ENCODE results near the gene ZNF879.

ZNF879 gene

DNA sequence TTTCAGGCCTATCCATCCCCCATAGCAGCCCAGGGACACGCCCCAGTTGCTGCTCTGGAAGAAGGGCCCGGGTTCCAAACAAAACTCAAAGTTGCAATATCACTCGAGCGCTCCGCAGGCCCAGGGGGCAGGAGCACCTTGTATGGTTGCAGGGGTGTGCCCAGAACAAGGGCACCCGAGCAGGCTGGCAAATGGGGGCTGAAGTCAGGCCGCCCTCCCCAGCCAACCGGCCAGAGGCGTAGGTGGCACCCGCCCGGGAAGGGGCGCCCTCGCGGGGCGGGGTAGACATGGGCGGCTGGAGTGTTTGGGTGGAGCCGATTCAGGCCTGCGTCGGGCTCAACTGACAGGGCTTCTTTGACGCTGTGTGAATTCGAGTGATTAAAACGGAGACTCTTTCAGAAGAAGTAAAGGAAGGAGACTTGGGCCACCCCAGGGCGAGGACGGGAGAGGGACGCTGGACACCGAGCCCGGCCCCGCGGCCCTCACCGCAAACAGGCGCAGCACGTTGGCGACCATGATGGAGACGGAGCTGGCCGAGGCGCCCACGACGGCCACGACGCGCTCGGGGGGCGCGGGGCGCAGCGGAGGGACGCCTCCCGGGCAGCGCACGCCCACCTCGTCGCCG lies 29.5 kb upstream of the ZNF879 start:
- POLR2A ChIA-PET = no interaction called here
- CTCF ChIA-PET = no interaction called here

GRCh38 chr5:178994580-178995340 lies 28.8 kb upstream of the ZNF879 start, which contains the start of gene GRM6:
Gene GRM6, minus strand, starts transcription at chr5:178995320. Its CDS starts 376 bp downstream, at chr5:178994944.
- CTCF ChIA-PET = no interaction called here
- TF ChIP-seq CTCF (IDR thresholded peaks at IDR 0.05; ENCODE audit: control extremely low read depth, extremely low read depth, low read depth, missing control alignments) = no peak
- DNase-seq (ENCODE audit: extremely low spot score) = no peak
- POLR2A ChIA-PET = no interaction called here

More for the DNA sequence above, 29.5 kb upstream of the ZNF879 start:
- no peak for TF ChIP-seq CTCF (IDR thresholded peaks at IDR 0.05; ENCODE audit: control extremely low read depth, extremely low read depth, low read depth, missing control alignments)
- no peak for DNase-seq (ENCODE audit: extremely low spot score)

DNA sequence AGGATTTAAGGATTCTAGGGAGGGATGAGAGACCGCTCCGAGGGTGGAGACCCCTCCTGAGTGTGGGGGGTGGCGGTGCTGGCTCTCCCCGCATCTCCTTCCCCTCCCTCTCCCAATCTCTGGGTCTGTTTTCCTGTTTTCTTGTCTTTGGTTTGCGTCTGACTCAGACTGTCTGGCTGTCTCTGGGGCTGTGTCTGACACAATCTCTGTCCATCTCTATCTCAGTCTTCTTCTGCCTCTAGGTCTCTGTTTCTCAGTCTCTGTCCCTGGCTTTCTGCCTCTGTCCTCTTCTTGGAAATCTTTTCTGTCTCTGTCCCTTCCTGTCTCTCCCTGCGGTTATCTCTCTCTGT lies 28.3 kb upstream of the ZNF879 start:
- no peak for TF ChIP-seq CTCF (IDR thresholded peaks at IDR 0.05; ENCODE audit: control extremely low read depth, extremely low read depth, low read depth, missing control alignments)
- DNase-seq (ENCODE audit: extremely low spot score) = no peak
- POLR2A ChIA-PET = no interaction called here
- CTCF ChIA-PET = no interaction called here

- no peak for TF ChIP-seq CTCF (IDR thresholded peaks at IDR 0.05; ENCODE audit: control extremely low read depth, extremely low read depth, low read depth, missing control alignments)
- POLR2A ChIA-PET = no interaction called here
- CTCF ChIA-PET = no interaction called here
- DNase-seq (ENCODE audit: extremely low spot score) = no peak
Measured at GRCh38 chr5:178996156-178996555, 27.4 kb upstream of the ZNF879 start.

DNA sequence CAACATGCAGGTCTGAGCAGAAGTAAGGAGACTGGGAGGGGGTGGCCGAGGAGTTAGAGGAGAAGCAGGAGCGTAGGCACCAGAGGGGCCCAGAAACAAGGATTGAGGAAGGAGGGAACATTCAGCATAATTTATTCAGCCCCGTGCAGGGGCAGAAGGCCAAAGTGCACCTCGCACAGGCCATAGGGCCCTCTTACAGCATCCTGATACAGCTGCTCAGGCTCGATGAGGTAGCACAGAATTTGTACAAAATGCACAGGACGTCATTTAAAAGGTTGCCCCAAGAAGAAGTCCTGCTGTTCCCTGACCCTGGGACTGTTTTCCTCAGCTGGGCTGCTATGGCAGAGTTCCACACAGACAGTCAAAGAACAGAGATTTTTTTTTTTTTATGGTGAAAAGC lies 26.4 kb upstream of the ZNF879 start:
- POLR2A ChIA-PET = no interaction called here
- CTCF ChIA-PET = no interaction called here
- no peak for TF ChIP-seq CTCF (IDR thresholded peaks at IDR 0.05; ENCODE audit: control extremely low read depth, extremely low read depth, low read depth, missing control alignments)
- no peak for DNase-seq (ENCODE audit: extremely low spot score)

- CTCF ChIA-PET = no interaction called here
- POLR2A ChIA-PET = no interaction called here
- no peak for TF ChIP-seq CTCF (IDR thresholded peaks at IDR 0.05; ENCODE audit: control extremely low read depth, extremely low read depth, low read depth, missing control alignments)
- no peak for DNase-seq (ENCODE audit: extremely low spot score)
Measured at GRCh38 chr5:178998441-178998840, 25.2 kb upstream of the ZNF879 start.
